HepG2 (cell line): Measurements from ENCODE around the gene SLC22A23. TPM values are rescaled to one million over a fixed set of nuclear protein-coding genes. Genes with fewer than 3 reads are reported as not detected.
A peak's percentile ranks its signal among the peaks of the same experiment; 100 is the strongest.

Source experiments
- ATAC-seq: fragments of 200-7000 bp; cut with Tn5 transposase; 3 replicates; pipeline ENCODE4 v1.9.1; 2020; ENCODE audit warnings: mild to moderate bottlenecking, moderate library complexity
- BruUV-seq: library from RNA; stranded (reverse); fragments of 400-500 nt; replicated peaks from 2 replicates; lab custom pipeline; 2021; lab: Mats Ljungman, UMichigan
- CTCF ChIA-PET: fragments of 300-600 bp; formaldehyde crosslinking; extraction: SDS; loops from one replicate; lab custom pipeline; 2021; ENCODE audit warnings: low total read pairs, inconsistent platforms, low intra/inter-chr PET ratio; lab: Yijun Ruan, JAX
- POLR2A ChIA-PET: fragments of 350-600 bp; sonication (Branson Sonifier 250); formaldehyde crosslinking; loops from one replicate; lab custom pipeline; 2020; ENCODE audit warnings: antibody characterized with exemption, inconsistent platforms; lab: Yijun Ruan, JAX
- DNase-seq: peaks from one replicate; pipeline ENCODE4 v3.0.0-alpha.2; 2015; ENCODE audit warnings: low spot score
- FAIRE-seq: peaks from 3 replicates; lab custom pipeline; 2011; peaks lifted over from hg19 to GRCh38; lab: Jason Lieb, UNC
- H2AFZ ChIP-seq: one replicate; pipeline ENCODE4 v1.6.1; 2011; ENCODE audit warnings: low read length, inconsistent platforms
- H3K27ac ChIP-seq: fragments of 300-600 bp; 3 replicates; pipeline ENCODE4 v1.8.0; 2011; ENCODE audit warnings: mixed run types, mild to moderate bottlenecking, mixed read lengths, low read length, inconsistent platforms; ENCODE audit not compliant: insufficient read depth; ENCODE audit errors: extremely low read length
- H3K27me3 ChIP-seq, 2 experiments: fragments of 200-600 bp in 1 of 2; 2 replicates in 1 of 2; 3 replicates in 1 of 2; pipeline versions ENCODE4 v1.6.0 to v1.8.0; 2011; ENCODE audit warnings: low read length in 2 of 2, mild to moderate bottlenecking in 2 of 2, moderate library complexity in 2 of 2, inconsistent platforms in 1 of 2; ENCODE audit not compliant: insufficient read depth in 2 of 2, control insufficient read depth in 1 of 2
- H3K36me3 ChIP-seq, 2 experiments: fragments of 200-600 bp in 1 of 2; replicated peaks in 1 of 2; 2 replicates in 1 of 2; 3 replicates in 1 of 2; pipeline versions ENCODE4 v1.5.1 to v1.8.0; 2011; ENCODE audit warnings: low read length in 2 of 2, inconsistent platforms in 1 of 2; ENCODE audit not compliant: insufficient read depth in 2 of 2, control insufficient read depth in 1 of 2
- H3K4me1 ChIP-seq: 2 replicates; pipeline ENCODE4 v1.5.1; 2012; ENCODE audit warnings: low read length, inconsistent platforms; ENCODE audit not compliant: insufficient read depth
- H3K4me2 ChIP-seq: 2 replicates; pipeline ENCODE4 v1.6.0; 2011; ENCODE audit warnings: low read depth, low read length, inconsistent platforms
- H3K4me3 ChIP-seq, 3 experiments: fragments of 200-600 bp in 1 of 3; sonication (generic), shearing (Covaris generic) in 1 of 3; replicated peaks in 1 of 3; 2 replicates each; pipeline ENCODE4 v1.5.1; 2011 to 2016; ENCODE audit warnings: low read length in 3 of 3, inconsistent platforms in 2 of 3, low read depth in 2 of 3, mild to moderate bottlenecking in 2 of 3, control low read depth in 1 of 3, mixed read lengths in 1 of 3; ENCODE audit not compliant: insufficient read depth in 1 of 3
- H3K79me2 ChIP-seq: one replicate; pipeline ENCODE4 v1.6.1; 2011; ENCODE audit warnings: low read length, inconsistent platforms; ENCODE audit not compliant: insufficient read depth
- H3K9ac ChIP-seq: 2 replicates; pipeline ENCODE4 v1.6.0; 2011; ENCODE audit warnings: mild to moderate bottlenecking, low read depth, low read length, inconsistent platforms; ENCODE audit not compliant: insufficient read depth
- H3K9me3 ChIP-seq: 2 replicates; pipeline ENCODE4 v1.5.1; 2012; ENCODE audit warnings: mild to moderate bottlenecking, low read length
- H4K20me1 ChIP-seq: 2 replicates; pipeline ENCODE4 v1.6.0; 2011; ENCODE audit warnings: inconsistent platforms, mild to moderate bottlenecking, low read length, moderate library complexity; ENCODE audit not compliant: insufficient read depth
- AGO2 ChIP-seq: fragments of 200-400 bp; formaldehyde crosslinking; optimal IDR thresholded peaks from 2 replicates; pipeline ENCODE3; 2017; ENCODE audit warnings: mild to moderate bottlenecking, low read depth, low read length, moderate library complexity
- GPN1 ChIP-seq: sonication (generic); formaldehyde crosslinking; IDR thresholded peaks from 2 replicates; pipeline ENCODE4 v1.5.1; 2020; ENCODE audit warnings: missing genetic modification reagents, borderline replicate concordance
- MTA3 ChIP-seq: sonication (generic); formaldehyde crosslinking; IDR thresholded peaks from 2 replicates; pipeline ENCODE4 v1.4.0; 2020; ENCODE audit warnings: missing genetic modification reagents
- NFE2L2 ChIP-seq: fragments of 150-350 bp; IDR thresholded peaks from 2 replicates; pipeline ENCODE4 v1.6.1; 2014; ENCODE audit warnings: low read length
- ZEB1 ChIP-seq: IDR thresholded peaks from 2 replicates; pipeline ENCODE4 v1.6.1; 2012; ENCODE audit warnings: mild to moderate bottlenecking, low read depth, inconsistent platforms; ENCODE audit not compliant: insufficient replicate concordance
- ZNF772 ChIP-seq: sonication (generic); formaldehyde crosslinking; IDR thresholded peaks from 2 replicates; pipeline ENCODE4 v1.5.0; 2020; ENCODE audit warnings: mild to moderate bottlenecking, missing genetic modification reagents
- ZSCAN31 ChIP-seq: sonication (generic); formaldehyde crosslinking; IDR thresholded peaks from 2 replicates; pipeline ENCODE4 v1.5.0; 2020; ENCODE audit warnings: low read depth, mild to moderate bottlenecking, missing genetic modification reagents
- WGBS: methylation state at CpG from one replicate; pipeline ENCODE4 v1.1.6; 2017; ENCODE audit warnings: low lambda C conversion rate; 5-methylcytosine and 5-hydroxymethylcytosine counted together
- in situ Hi-C: cut with HindIII; loops from 2 replicates; pipeline ENCODE4 v1.10.0; 2017; ENCODE audit warnings: low pct_unique_long_range_greater_than_20kb; ENCODE audit not compliant: extremely low pct_ligation_motif_present
- intact Hi-C: fragments of 100-400 bp; cut with micrococcal nuclease; formaldehyde crosslinking; loops from one replicate; pipeline ENCODE4 v1.10.0; 2022; ENCODE audit not compliant: unreplicated experiment
- polyA plus RNA-seq, 8 experiments: library from polyadenylated mRNA; depleted of rRNA in 3 of 8; stranded (reverse) in 7 of 8; unstranded in 1 of 8; fragments of >200 nt; fragmentation: Illumina TruSeq in 4 of 8; extraction: Trizol in 4 of 8; gene quantifications; 2 replicates each; pipeline versions ENCODE4 v1.2.1 to v1.2.3, GENCODE V29; 2011 to 2016; ENCODE audit warnings: low read depth in 4 of 8, missing spikeins in 1 of 8, mixed read lengths in 1 of 8; ENCODE audit not compliant: insufficient read depth in 1 of 8
- total RNA-seq, 5 experiments: library from RNA; depleted of rRNA; stranded (reverse); fragments of >200 nt; fragmentation: Illumina TruSeq; extraction: Trizol; gene quantifications; 2 replicates each; pipeline ENCODE4 v1.2.3, GENCODE V29; 2016; ENCODE audit warnings: low read depth in 1 of 5
- TF ChIP-seq, protein P1 (sequence below): sonication (generic); formaldehyde crosslinking; IDR thresholded peaks from 2 replicates; pipeline ENCODE4 v1.8.0; 2023; ENCODE audit warnings: mild to moderate bottlenecking, missing genetic modification reagents
- TF ChIP-seq, protein P2 (sequence below): IDR thresholded peaks from 2 replicates; pipeline ENCODE4 v1.6.1; 2016; ENCODE audit warnings: missing genetic modification reagents, missing compliant biosample characterization
- TF ChIP-seq, protein P3 (sequence below): sonication (generic); formaldehyde crosslinking; IDR thresholded peaks from 2 replicates; pipeline ENCODE4 v1.5.0; 2020; ENCODE audit warnings: mild to moderate bottlenecking, missing genetic modification reagents, borderline replicate concordance

SLC22A23 gene
- total and polyA plus RNA-seq, 2 of the 13 experiments (the other 11 are each of a cell fraction or from before 2014, with no cell fraction given): 11.8 to 17.5 TPM

DNA sequence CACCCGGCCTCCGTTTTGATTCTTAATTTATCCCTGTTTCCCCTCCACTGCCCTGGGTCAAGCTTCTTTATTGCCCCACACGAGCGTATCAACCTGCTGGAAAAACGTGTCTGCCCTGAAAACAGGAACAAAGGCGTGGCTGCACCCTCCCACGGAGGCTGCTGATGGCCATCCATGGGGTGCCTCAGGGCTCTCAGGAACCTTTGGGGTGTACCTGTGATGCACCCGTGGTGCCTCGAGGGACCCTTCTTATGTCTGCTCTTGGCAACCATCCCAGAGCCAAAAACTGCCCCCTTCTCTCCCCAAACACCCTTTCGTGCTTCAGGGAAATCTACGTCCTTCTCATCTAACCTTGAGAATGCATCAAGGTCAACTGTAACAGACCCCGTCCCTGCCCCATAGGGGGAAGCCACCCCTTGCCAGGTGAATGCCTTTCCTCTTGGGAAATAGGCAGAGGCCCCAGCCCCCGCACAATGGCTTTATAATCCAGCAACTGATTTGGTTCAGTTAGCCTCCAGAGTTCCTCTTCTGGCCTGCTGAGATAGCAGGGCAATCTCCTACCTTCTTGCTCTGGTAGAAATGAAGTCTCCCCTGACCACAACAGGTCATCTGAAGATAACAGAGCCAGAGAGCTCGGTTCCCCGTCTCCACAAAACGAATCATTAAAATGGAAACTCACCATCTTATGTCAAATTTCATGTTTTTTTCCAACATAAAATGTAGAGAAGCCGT lies 168.7 kb downstream of the SLC22A23 start (continued):
- TF ChIP-seq ZEB1: no peak

DNA sequence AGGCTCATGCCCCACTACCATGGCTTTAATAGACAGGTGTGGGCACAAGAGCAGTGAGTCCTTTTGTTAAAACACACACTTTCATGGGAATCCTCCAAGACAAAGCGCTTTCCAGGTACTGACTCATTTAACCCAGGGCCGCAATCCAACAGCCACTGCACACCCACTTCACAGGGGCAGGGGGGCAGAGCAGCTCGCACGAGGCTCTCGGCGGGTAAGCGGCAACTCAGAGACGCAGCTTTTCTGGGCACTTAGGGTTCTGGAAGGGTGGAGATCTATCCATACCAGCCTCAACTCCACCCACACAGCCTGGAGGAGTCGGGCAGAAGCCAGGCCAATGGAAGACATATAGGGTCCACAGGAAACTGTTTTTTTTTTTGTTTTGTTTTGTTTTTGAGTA lies 169.5 kb downstream of the SLC22A23 start:
- H3K27ac ChIP-seq: no peak overlapping the region
- FAIRE-seq: no peak

DNA sequence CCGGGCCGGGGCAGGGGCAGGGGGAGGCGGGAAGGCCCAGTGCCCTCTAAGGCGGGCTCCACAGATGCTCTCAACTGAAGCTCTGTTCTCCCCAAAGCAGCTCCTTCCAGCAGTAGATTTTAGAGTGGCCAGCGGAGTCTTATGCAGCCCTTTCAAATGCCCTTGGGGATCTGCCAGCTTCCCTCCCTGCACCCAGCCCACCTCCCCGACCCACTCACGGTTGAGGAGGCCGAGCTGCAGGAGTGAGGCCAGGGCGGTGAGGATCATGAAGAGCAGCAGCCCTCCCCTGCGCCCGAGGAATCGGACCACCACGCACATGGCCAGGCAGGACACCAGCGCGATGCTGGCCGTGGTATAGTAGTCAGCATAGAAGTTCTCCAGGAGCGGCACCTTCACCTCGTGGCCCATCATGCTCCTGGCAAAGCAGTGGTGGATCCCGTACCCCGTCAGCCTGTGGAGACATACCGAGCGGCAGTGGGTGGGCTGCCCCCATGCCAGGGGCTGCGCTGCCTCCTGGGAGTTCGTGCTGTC lies 170.1 kb downstream of the SLC22A23 start:
- in situ Hi-C loops: loop anchor here (25.0 kb wide), 1 partner anchor 701 kb away; no protein-coding TSS in a partner anchor

More for the DNA sequence above, 169.5 kb downstream of the SLC22A23 start:
- ATAC-seq (no peak), DNase-seq (no peak)
- intact Hi-C loops: no loop called here
- Histone ChIP-seq H3K4me3 (no peak overlapping the region), H3K9me3 (no peaks in the 10 kb centered on the region), H3K79me2 (no peaks in the 10 kb centered on the region), H3K9ac (no peak overlapping the region), H2AFZ (no peak overlapping the region), H3K4me1 (no peaks in the 10 kb centered on the region), H3K27me3 (no peaks in the 10 kb centered on the region), H3K36me3 (peaks cover 48 to 69% of the 10 kb centered on the region in 2 experiments), H4K20me1 (no peaks in the 10 kb centered on the region), H3K4me2 (no peak overlapping the region)
- 84% methylated on average over 9 of the region's 9 CpGs for WGBS
- CTCF ChIA-PET: no interaction called here
- POLR2A ChIA-PET: no interaction called here
- in situ Hi-C loops: loop anchor here (25.0 kb wide), 1 partner anchor 700 kb away; no protein-coding TSS in a partner anchor
- BruUV-seq: no TSS peak
- TF ChIP-seq NFE2L2: no peak
- TF ChIP-seq, protein P1, sequence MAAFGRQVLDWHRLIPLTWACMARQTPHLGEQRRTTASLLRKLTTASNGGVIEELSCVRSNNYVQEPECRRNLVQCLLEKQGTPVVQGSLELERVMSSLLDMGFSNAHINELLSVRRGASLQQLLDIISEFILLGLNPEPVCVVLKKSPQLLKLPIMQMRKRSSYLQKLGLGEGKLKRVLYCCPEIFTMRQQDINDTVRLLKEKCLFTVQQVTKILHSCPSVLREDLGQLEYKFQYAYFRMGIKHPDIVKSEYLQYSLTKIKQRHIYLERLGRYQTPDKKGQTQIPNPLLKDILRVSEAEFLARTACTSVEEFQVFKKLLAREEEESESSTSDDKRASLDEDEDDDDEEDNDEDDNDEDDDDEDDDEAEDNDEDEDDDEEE (CRISPR knock-in tag): no peak

More for the DNA sequence above, 170.1 kb downstream of the SLC22A23 start:
- TF ChIP-seq, protein P2, sequence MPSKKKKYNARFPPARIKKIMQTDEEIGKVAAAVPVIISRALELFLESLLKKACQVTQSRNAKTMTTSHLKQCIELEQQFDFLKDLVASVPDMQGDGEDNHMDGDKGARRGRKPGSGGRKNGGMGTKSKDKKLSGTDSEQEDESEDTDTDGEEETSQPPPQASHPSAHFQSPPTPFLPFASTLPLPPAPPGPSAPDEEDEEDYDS (CRISPR knock-in tag): no peak
- TF ChIP-seq, protein P3, sequence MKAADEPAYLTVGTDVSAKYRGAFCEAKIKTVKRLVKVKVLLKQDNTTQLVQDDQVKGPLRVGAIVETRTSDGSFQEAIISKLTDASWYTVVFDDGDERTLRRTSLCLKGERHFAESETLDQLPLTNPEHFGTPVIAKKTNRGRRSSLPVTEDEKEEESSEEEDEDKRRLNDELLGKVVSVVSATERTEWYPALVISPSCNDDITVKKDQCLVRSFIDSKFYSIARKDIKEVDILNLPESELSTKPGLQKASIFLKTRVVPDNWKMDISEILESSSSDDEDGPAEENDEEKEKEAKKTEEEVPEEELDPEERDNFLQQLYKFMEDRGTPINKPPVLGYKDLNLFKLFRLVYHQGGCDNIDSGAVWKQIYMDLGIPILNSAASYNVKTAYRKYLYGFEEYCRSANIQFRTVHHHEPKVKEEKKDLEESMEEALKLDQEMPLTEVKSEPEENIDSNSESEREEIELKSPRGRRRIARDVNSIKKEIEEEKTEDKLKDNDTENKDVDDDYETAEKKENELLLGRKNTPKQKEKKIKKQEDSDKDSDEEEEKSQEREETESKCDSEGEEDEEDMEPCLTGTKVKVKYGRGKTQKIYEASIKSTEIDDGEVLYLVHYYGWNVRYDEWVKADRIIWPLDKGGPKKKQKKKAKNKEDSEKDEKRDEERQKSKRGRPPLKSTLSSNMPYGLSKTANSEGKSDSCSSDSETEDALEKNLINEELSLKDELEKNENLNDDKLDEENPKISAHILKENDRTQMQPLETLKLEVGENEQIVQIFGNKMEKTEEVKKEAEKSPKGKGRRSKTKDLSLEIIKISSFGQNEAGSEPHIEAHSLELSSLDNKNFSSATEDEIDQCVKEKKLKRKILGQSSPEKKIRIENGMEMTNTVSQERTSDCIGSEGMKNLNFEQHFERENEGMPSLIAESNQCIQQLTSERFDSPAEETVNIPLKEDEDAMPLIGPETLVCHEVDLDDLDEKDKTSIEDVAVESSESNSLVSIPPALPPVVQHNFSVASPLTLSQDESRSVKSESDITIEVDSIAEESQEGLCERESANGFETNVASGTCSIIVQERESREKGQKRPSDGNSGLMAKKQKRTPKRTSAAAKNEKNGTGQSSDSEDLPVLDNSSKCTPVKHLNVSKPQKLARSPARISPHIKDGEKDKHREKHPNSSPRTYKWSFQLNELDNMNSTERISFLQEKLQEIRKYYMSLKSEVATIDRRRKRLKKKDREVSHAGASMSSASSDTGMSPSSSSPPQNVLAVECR: no peak
- TF ChIP-seq MTA3 (no peak), ZNF772 (CRISPR knock-in tag) (no peak), GPN1 (CRISPR knock-in tag) (no peak), AGO2 (peak; percentile 67), ZSCAN31 (CRISPR knock-in tag) (no peak)
- TF ChIP-seq, all 625 proteins: peak for 1
- Histone ChIP-seq H3K9me3 (no peaks in the 10 kb centered on the region), H4K20me1 (no peaks in the 10 kb centered on the region), H3K79me2 (no peaks in the 10 kb centered on the region), H3K27ac (no peak overlapping the region), H3K36me3 (peaks cover 48 to 69% of the 10 kb centered on the region in 2 experiments), H3K4me2 (no peak overlapping the region), H2AFZ (no peak overlapping the region), H3K4me1 (no peaks in the 10 kb centered on the region), H3K4me3 (no peak overlapping the region), H3K27me3 (no peaks in the 10 kb centered on the region), H3K9ac (no peak overlapping the region)
- no TSS peak for BruUV-seq
- ChIA-PET POLR2A (no interaction called here), CTCF (no interaction called here)
- no peak for ATAC-seq
- WGBS: 99% methylated on average over 24 of the region's 24 CpGs
- intact Hi-C loops: no loop called here
- DNase-seq: no peak
- FAIRE-seq: no peak
